RWPE1 (cell line): Measurements from ENCODE around the gene CDKN2B.
A peak's percentile ranks its signal among the peaks of the same experiment; 100 is the strongest.

Experiments
- CTCF ChIA-PET: fragments of 350-600 bp; sonication (Branson Sonifier 250); formaldehyde crosslinking; extraction: SDS; loops from one replicate; lab custom pipeline; 2021; lab: Yijun Ruan, JAX
- POLR2A ChIA-PET: fragments of 400-600 bp; formaldehyde crosslinking; extraction: SDS; loops from one replicate; lab custom pipeline; 2020; ENCODE audit warnings: antibody characterized with exemption; ENCODE audit not compliant: low non-redundant PET; lab: Yijun Ruan, JAX
- DNase-seq: peaks from one replicate; pipeline ENCODE4 v3.0.0; 2012; ENCODE audit warnings: low spot score
- H3K27ac ChIP-seq: fragments of 450-650 bp; 2 replicates; pipeline ENCODE4 v1.5.1; 2017
- TF ChIP-seq, protein P1 (sequence below): fragments of 450-650 bp; conservative IDR thresholded peaks from 2 replicates; pipeline ENCODE4 v1.5.1; 2017; ENCODE audit warnings: low read depth, mild to moderate bottlenecking

The CDKN2B gene

DNA sequence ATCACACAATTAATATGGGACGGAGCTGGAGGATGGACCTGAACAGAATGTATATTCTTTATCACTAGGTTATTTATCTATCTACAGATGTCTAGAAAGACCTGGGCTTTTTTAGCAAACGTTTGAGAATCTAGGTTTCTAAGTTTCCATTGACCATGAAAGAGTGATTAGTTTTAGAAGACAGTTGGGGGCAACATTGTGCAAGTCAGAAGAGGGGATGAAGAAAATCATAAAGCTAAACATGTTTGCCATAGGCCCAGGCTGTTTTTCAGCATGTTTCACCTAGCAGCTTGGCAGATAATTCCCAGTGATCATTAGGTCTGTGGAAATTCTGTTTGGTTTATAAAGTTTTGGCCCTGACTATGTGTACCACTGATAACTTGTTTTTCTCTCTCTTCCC is 44.1 kb upstream of the CDKN2B start:
- H3K27ac ChIP-seq: no peak overlapping the region
- CTCF ChIA-PET: interaction anchor here (1.2 to 1.3 kb wide), 2 partner anchors 28 to 44 kb away, joined by 3 to 4 read pairs; partner anchors contain the start of gene CDKN2B
- DNase-seq: no peak

DNA sequence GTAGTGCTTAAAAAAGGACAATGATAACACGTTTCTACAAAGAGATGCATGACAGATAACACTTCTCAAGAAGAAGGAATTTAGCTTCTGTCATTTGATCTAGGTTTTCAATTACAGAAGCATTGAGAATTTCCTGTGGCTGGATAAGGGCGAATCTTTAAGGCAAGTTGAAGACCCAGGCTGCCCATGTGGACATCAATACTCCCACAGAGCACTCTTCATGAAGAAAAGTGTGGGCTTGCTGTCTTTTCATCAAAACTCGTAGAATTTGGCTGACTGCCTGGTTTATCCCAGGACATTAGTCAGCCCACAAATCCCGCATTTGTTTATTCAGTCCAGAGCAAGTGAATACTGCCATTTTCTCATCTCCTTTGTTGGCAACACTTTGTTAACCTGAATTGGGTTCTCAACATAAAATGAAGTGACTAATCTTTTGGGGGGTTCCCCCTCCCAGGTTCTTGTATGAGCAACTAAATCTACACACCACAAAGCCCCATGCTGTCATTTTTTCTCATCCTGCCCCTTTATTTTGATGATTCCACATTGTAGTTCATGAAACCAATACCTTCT is 43.4 kb upstream of the CDKN2B start:
- no peak overlapping the region for H3K27ac ChIP-seq
- peak; percentile 89 for DNase-seq
- TF ChIP-seq, protein P1, sequence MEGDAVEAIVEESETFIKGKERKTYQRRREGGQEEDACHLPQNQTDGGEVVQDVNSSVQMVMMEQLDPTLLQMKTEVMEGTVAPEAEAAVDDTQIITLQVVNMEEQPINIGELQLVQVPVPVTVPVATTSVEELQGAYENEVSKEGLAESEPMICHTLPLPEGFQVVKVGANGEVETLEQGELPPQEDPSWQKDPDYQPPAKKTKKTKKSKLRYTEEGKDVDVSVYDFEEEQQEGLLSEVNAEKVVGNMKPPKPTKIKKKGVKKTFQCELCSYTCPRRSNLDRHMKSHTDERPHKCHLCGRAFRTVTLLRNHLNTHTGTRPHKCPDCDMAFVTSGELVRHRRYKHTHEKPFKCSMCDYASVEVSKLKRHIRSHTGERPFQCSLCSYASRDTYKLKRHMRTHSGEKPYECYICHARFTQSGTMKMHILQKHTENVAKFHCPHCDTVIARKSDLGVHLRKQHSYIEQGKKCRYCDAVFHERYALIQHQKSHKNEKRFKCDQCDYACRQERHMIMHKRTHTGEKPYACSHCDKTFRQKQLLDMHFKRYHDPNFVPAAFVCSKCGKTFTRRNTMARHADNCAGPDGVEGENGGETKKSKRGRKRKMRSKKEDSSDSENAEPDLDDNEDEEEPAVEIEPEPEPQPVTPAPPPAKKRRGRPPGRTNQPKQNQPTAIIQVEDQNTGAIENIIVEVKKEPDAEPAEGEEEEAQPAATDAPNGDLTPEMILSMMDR: no peak
- ChIA-PET CTCF (interaction anchor here (0.6 to 1.3 kb wide), 3 partner anchors 29 to 68 kb away, joined by 3 to 4 read pairs (median 3); partner anchors contain the start of gene CDKN2B), POLR2A (no interaction called here)

More for the DNA sequence above, 44.1 kb upstream of the CDKN2B start:
- TF ChIP-seq, protein P1: no peak
- POLR2A ChIA-PET: no interaction called here

DNA sequence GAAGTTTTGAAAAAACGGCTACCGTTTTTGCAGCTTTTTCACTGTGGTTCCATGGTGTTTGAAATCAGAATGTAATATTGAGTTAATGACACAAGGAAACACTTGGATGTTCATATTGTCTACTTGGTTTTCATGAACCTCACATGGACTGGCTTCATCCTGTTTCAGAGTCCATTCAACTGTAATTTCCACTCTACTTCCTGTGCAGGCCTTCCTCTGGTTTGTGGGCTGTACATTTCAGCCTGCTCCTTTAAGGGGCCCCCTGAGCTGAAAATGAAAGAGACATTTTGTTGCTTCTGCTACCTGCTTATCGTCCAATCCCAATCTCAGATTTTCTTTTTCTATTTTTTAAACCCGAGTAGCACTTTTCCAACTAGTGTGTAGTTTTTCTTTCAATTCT is 41.8 kb upstream of the CDKN2B start:
- ChIA-PET POLR2A (no interaction called here), CTCF (interaction anchor here (1.3 kb wide), 1 partner anchor 13 kb away, joined by 4 read pairs; no protein-coding TSS in a partner anchor)
- H3K27ac ChIP-seq: no peak overlapping the region
- no peak for DNase-seq
- TF ChIP-seq, protein P1: no peak

DNA sequence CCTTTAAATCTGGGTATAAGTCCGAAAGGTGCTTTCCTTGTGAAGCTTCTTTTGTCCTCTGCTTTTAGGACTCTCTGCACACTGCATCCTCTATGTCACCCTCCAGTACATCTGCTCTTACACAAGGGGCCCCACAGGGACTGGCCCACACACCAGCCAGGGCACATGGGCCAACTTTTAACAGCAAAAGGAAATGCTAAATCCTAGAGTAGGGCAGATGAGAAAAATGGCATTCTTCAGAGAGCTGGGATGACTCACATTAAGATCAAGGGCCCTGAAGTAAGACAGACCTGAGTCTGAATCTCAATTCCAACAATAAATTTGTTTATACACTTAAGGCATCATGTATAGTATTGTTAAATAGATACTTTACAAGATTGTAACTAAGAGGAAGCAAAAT is 40.3 kb upstream of the CDKN2B start:
- no peak for DNase-seq
- TF ChIP-seq, protein P1: no peak
- POLR2A ChIA-PET: no interaction called here
- H3K27ac ChIP-seq: no peak overlapping the region
- CTCF ChIA-PET: interaction anchor here (0.6 to 1.3 kb wide), 3 partner anchors 11 to 93 kb away, joined by 3 to 4 read pairs (median 4); no protein-coding TSS in a partner anchor

DNA sequence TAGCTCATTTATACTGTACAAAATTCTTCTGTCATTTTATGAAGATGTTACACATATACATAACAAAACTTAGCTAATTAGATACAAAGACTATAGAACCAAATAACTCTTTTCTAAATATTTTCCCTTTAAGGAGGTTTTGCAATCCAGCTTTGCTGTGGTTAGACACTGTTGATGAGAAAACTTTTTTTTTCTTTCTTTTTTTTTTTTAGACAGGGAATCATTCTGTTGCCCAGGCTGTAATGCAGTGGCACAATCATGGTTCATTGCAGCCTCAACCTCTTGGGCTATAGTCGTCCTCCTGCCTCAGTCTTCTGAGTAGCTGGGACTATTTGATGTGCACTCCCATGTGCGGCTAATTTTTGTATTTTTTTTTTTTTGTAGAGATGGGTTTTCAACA is 38.5 kb upstream of the CDKN2B start:
- DNase-seq: no peak
- TF ChIP-seq, protein P1: no peak
- no peak overlapping the region for H3K27ac ChIP-seq
- ChIA-PET CTCF (interaction anchor here (0.6 kb wide), 1 partner anchor 214 kb away, joined by 4 read pairs; no protein-coding TSS in a partner anchor), POLR2A (no interaction called here)

DNA sequence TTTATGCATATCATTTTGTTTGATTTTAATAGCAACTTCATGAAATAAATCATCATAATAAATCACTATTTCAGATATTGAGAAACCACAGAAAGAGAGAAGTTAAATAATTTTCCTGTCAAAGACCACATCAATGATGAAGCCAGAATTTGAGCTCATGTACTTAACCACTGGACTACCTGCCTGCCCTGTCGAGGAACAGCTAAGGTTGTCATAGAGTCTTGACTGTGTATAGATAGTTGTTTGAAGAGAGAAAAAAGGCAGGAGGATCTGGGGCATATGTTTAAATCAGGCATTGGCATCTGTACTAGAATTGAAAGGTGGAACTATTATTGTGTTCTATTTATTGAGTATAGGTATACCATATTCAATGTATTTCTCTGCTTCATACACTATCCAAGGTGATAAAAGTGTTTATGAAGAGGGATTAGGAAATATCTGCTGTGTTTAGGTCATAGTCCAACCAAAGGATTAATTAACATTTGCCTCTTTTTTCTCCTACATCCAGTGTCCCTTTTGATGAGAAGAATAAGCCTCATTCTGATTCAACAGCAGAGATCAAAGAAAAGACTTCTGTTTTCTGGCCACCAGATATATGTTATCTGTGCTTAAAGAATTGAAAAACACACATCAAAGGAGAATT is 37.3 kb upstream of the CDKN2B start:
- TF ChIP-seq, protein P1: no peak
- CTCF ChIA-PET: no interaction called here
- POLR2A ChIA-PET: no interaction called here
- no peak overlapping the region for H3K27ac ChIP-seq
- no peak for DNase-seq
